Ishikawa (cell line): ENCODE data around the gene SPR.

Source experiments
- CEBPB ChIP-seq: IDR thresholded peaks from 2 replicates; pipeline ENCODE4 v1.6.1; 2012
- EP300 ChIP-seq: IDR thresholded peaks from 2 replicates; pipeline ENCODE4 v1.6.1; 2012; ENCODE audit warnings: borderline replicate concordance
- TCF12 ChIP-seq: IDR thresholded peaks from 2 replicates; pipeline ENCODE4 v1.6.1; 2012; ENCODE audit warnings: low read depth

DNA sequence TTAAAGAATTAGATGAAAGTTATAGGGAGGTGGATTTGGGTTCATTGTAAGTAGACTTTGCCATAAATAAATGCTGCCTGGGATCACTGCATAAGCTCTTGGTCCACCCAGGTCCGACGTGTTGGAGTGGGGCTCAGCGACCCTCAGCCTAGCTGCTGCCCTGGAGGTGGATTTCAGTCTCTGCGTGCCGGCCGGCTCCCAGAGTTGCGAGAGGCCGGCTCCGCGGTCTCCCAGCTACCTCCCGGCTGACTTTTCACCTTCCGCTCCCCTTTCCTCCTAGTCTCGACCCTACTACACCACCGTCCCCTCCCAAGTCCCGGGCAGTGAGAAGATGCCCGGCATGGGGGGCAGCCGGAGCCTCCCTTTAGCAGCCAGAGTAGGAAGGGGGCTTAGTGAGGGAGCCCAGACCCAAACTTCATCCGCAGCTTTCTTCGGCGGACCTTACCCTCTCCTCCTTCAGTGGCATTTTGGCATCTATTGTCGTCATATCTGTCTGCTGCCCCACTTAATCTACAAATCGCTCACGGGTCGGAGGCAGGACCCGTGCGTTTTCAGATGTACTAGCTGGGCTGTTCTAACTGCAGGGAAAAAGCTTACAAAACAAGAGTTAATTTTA lies 38.2 kb downstream of the SPR start:
- TF ChIP-seq TCF12 (no peak), CEBPB (no peak), EP300 (no peak)
